Uterus (tissue), 4 donors: ENCODE measurements around the gene KRT20. TPM values are rescaled to one million over a fixed set of nuclear protein-coding genes. Genes with fewer than 3 reads are reported as not detected.

Experiments used
- DNase-seq, 2 donors: peaks; one replicate each; pipeline ENCODE4 v3.0.0-alpha.2; 2019 to 2020
- H3K27ac ChIP-seq, 2 donors: fragments of 200-600 bp; sonication (generic); 1 replicate in 1 of 2; 2 replicates in 1 of 2; pipeline ENCODE4 v1.5.1; 2016 to 2018
- H3K27me3 ChIP-seq, 2 donors: fragments of 200-600 bp; sonication (generic); one replicate each; pipeline ENCODE4 v1.5.1; 2018 to 2019; ENCODE audit warnings: control low read depth in 1 of 2
- H3K36me3 ChIP-seq, 2 donors: fragments of 200-600 bp; sonication (generic); one replicate each; pipeline ENCODE4 v1.5.1; 2019; ENCODE audit warnings: control low read depth in 1 of 2
- H3K4me1 ChIP-seq, 2 donors: fragments of 200-600 bp; sonication (generic); one replicate each; pipeline ENCODE4 v1.5.1; 2018 to 2019; ENCODE audit warnings: control low read depth in 1 of 2
- H3K4me3 ChIP-seq, 2 donors: fragments of 200-600 bp; sonication (generic); 1 replicate in 1 of 2; 2 replicates in 1 of 2; pipeline ENCODE4 v1.5.1; 2018 to 2019; ENCODE audit warnings: mild to moderate bottlenecking in 1 of 2
- H3K9me3 ChIP-seq, 2 donors: fragments of 200-600 bp; sonication (generic); one replicate each; pipeline ENCODE4 v1.5.1; 2019; ENCODE audit warnings: control low read depth in 1 of 2
- POLR2A ChIP-seq, 2 donors: fragments of 450-650 bp; IDR thresholded peaks; one replicate each; pipeline ENCODE4 v1.6.1; 2016; ENCODE audit warnings: antibody characterized with exemption in 2 of 2, mild to moderate bottlenecking in 1 of 2, moderate library complexity in 1 of 2
- intact Hi-C: fragments of 100-400 bp; cut with DNase I; formaldehyde crosslinking; loops from one replicate; pipeline ENCODE4 v1.15.1; 2023; ENCODE audit warnings: low total_unique reads
- total RNA-seq, 4 donors: library from RNA; depleted of rRNA in 3 of 4; stranded (reverse); fragments of >200 nt in 3 of 4; gene quantifications; one replicate each; pipeline versions ENCODE4 v1.1.0 to v1.2.4, GENCODE V29; 2014 to 2023
- TF ChIP-seq, protein P1 (sequence below), 4 experiments: fragments of 200-600 bp in 2 of 4; fragments of 450-650 bp in 2 of 4; sonication (generic) in 2 of 4; IDR thresholded peaks; one replicate each; pipeline ENCODE4 v1.5.1; 2016 to 2019; ENCODE audit warnings: antibody characterized with exemption in 4 of 4, mild to moderate bottlenecking in 2 of 4, moderate library complexity in 1 of 4
- donor health status: DM: yes; HTN: yes; CAD: no.

The KRT20 gene
- total RNA-seq, 4 donors from 2014 or later: 0.26 to 0.83 (median 0.29) TPM; not detected in 1

DNA sequence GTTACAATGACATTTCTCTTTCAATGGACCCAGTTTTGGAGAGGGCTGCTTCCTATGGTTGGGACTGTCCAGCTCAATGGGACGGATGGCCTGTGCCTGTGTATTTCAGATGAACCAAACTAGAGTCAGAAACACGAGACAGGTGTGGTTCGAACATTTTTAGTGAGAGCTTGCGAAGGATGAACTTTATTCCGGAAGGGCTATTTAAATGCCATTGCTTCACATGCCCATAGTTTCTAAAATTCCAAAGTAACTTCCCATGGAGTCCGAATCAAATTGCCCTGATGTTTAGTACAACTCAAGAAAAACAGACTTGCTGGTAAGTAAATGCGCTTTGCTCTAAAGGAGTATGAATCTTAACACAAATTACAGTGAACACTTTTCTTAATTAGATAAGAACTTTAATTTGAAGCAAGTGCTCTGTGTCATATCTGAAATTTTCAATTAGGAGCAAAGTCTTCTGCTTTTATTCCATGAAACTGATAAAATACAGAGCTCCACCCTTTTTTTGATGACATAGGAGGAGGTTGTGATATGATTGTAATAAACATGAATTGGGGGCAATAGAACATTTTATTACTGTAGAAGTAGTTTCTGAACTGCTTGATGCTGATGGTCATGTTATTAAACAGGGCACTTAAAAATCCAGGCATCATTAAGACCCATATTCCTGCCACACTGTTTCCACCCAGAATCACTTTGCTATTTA is 1.3 kb downstream of the KRT20 start:
- H3K36me3 ChIP-seq: no peaks in the 10 kb centered on the region
- DNase-seq: no peak
- no peak overlapping the region for H3K4me3 ChIP-seq
- intact Hi-C loops: no loop called here
- H3K27ac ChIP-seq: no peak overlapping the region
- no peaks in the 10 kb centered on the region for H3K4me1 ChIP-seq
- H3K9me3 ChIP-seq: no peaks in the 10 kb centered on the region
- no peaks in the 10 kb centered on the region for H3K27me3 ChIP-seq
- TF ChIP-seq, protein P1, sequence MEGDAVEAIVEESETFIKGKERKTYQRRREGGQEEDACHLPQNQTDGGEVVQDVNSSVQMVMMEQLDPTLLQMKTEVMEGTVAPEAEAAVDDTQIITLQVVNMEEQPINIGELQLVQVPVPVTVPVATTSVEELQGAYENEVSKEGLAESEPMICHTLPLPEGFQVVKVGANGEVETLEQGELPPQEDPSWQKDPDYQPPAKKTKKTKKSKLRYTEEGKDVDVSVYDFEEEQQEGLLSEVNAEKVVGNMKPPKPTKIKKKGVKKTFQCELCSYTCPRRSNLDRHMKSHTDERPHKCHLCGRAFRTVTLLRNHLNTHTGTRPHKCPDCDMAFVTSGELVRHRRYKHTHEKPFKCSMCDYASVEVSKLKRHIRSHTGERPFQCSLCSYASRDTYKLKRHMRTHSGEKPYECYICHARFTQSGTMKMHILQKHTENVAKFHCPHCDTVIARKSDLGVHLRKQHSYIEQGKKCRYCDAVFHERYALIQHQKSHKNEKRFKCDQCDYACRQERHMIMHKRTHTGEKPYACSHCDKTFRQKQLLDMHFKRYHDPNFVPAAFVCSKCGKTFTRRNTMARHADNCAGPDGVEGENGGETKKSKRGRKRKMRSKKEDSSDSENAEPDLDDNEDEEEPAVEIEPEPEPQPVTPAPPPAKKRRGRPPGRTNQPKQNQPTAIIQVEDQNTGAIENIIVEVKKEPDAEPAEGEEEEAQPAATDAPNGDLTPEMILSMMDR (IDR thresholded peaks at IDR 0.05): no peak
- no peak for TF ChIP-seq POLR2A (IDR thresholded peaks at IDR 0.05)

DNA sequence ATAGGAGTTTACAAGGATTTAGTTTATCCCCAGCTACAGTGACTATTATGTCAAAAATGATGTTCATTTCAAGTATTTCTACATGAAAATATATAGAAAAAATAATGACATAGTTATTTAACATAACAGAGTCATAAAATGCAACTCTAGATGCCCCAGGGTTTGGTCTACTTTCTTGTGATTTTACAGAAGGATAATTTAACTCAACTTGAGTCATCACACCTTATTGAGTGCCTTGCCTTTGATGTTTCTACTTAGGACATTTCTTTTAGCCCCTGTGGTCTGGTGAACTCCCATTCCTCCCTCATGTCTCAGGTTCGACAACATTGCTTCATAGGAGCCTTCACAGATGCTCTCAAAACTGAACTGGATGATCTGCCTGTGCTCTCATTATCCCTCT is 2.0 kb downstream of the KRT20 start:
- no peak for DNase-seq

GRCh38 chr17:40879026-40879425 is 6.0 kb downstream of the KRT20 start:
- DNase-seq: no peak
- TF ChIP-seq POLR2A (IDR thresholded peaks at IDR 0.05): no peak
- TF ChIP-seq, protein P1 (IDR thresholded peaks at IDR 0.05): no peak
- peaks cover 0 to 4% of the 10 kb centered on the region in 2 donors for H3K27me3 ChIP-seq
- no peak overlapping the region for H3K4me3 ChIP-seq
- H3K9me3 ChIP-seq: no peaks in the 10 kb centered on the region
- no peaks in the 10 kb centered on the region for H3K36me3 ChIP-seq
- no peaks in the 10 kb centered on the region for H3K4me1 ChIP-seq
- intact Hi-C loops: no loop called here
- H3K27ac ChIP-seq: no peak overlapping the region

More for the DNA sequence above, 2.0 kb downstream of the KRT20 start:
- Histone ChIP-seq H3K36me3 (no peaks in the 10 kb centered on the region), H3K9me3 (no peaks in the 10 kb centered on the region), H3K4me1 (no peaks in the 10 kb centered on the region), H3K4me3 (no peak overlapping the region), H3K27me3 (no peaks in the 10 kb centered on the region), H3K27ac (no peak overlapping the region)
- intact Hi-C loops: no loop called here
- no peak for TF ChIP-seq POLR2A (IDR thresholded peaks at IDR 0.05)
- TF ChIP-seq, protein P1 (IDR thresholded peaks at IDR 0.05): no peak

DNA sequence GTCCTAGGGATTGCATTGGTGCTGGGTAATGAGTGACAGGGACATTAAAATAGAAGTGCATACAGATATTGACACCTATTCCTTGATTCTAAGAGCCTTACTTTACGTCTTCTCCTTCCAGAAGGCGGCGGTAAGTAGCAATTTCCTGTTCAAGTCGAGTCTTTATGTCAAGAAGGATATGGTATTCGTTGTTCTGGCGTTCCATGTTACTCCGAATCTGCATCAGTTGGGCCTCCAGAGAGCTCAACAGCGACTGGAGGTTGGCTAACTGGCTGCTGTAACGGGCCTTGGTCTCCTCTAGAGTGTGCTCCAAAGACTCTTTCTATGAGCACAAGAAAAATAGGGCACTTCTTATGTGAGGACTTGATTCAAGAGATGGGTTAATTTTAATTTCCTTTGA is 7.0 kb downstream of the KRT20 start:
- DNase-seq: no peak
- peaks cover 0 to 4% of the 10 kb centered on the region in 2 donors for H3K27me3 ChIP-seq
- no peaks in the 10 kb centered on the region for H3K4me1 ChIP-seq
- no peak overlapping the region for H3K4me3 ChIP-seq
- TF ChIP-seq, protein P1 (IDR thresholded peaks at IDR 0.05): no peak
- no peak for TF ChIP-seq POLR2A (IDR thresholded peaks at IDR 0.05)
- H3K9me3 ChIP-seq: no peaks in the 10 kb centered on the region
- H3K36me3 ChIP-seq: no peaks in the 10 kb centered on the region
- H3K27ac ChIP-seq: no peak overlapping the region
- intact Hi-C loops: no loop called here

DNA sequence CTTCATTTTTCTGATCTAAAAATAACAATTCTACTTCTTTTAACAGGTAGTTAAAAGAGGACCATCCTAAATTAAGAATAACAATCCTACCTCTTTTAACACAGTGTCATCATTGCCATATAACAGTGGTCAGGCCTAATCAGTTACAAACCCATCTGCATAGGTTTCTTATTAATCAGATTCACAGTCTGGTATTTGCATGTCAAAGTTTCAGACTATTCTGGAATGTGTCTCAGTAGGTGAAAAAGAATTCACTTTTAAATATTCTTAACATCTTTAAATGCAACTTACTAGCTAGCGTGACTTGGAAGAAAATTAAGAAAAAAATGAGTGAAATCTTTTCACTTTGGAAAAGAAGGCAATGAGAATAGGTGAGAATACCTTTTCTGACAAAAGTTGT is 11.2 kb downstream of the KRT20 start:
- H3K27ac ChIP-seq: no peak overlapping the region

More for the DNA sequence above, 11.2 kb downstream of the KRT20 start:
- DNase-seq: no peak
- H3K4me3 ChIP-seq: no peak overlapping the region
- intact Hi-C loops: no loop called here
- H3K4me1 ChIP-seq: no peaks in the 10 kb centered on the region
- no peaks in the 10 kb centered on the region for H3K36me3 ChIP-seq
- no peaks in the 10 kb centered on the region for H3K9me3 ChIP-seq
- TF ChIP-seq, protein P1 (IDR thresholded peaks at IDR 0.05): no peak
- TF ChIP-seq POLR2A (IDR thresholded peaks at IDR 0.05): no peak
- H3K27me3 ChIP-seq: peaks cover 0 to 4% of the 10 kb centered on the region in 2 donors
